Activated T-helper 1 cell treated with anti-CD3 and anti-CD28 coated beads, Interleukin-12 subunit alpha, Interleukin-12 subunit beta, Interleukin-2, Interleukin-4 antibody, amounts not matched to agents 30 ng/mL and 10 ng/mL and 1 ng/mL, durations not matched to agents 14 hours and 24 hours and 36 hours (primary cell): ENCODE measurements around the gene IL4I1. TPM values are rescaled to one million over a fixed set of nuclear protein-coding genes. Genes with fewer than 3 reads are reported as not detected.

Source experiments
- DNase-seq: peaks from one replicate; pipeline ENCODE4 v3.0.0; 2021; ENCODE audit warnings: low spot score
- H3K27ac Mint-ChIP-seq: one replicate; pipeline ENCODE4 v1.8.0; 2021; ENCODE audit warnings: mild to moderate bottlenecking, mixed read lengths
- H3K27me3 Mint-ChIP-seq: one replicate; pipeline ENCODE4 v1.8.0; 2022; ENCODE audit warnings: mild to moderate bottlenecking, moderate library complexity, mixed read lengths; ENCODE audit not compliant: insufficient read depth
- H3K36me3 Mint-ChIP-seq: one replicate; pipeline ENCODE4 v1.8.0; 2021; ENCODE audit warnings: low read depth, mixed read lengths
- H3K4me1 Mint-ChIP-seq: one replicate; pipeline ENCODE4 v1.8.0; 2021; ENCODE audit warnings: low read depth, mixed read lengths
- H3K4me3 Mint-ChIP-seq: one replicate; pipeline ENCODE4 v1.8.0; 2021; ENCODE audit warnings: mild to moderate bottlenecking, moderate library complexity, mixed read lengths
- H3K9me3 Mint-ChIP-seq: one replicate; pipeline ENCODE4 v1.8.0; 2021; ENCODE audit warnings: mixed read lengths
- intact Hi-C: fragments of 100-400 bp; cut with micrococcal nuclease; formaldehyde crosslinking; loops from one replicate; pipeline ENCODE4 v1.15.1; 2024
- total RNA-seq: library from RNA; stranded (reverse); gene quantifications from 2 replicates; pipeline ENCODE4 v1.2.3, GENCODE V29; 2022

Gene IL4I1
- total RNA-seq, 1 donor from 2014 or later, result 50.0 TPM

DNA sequence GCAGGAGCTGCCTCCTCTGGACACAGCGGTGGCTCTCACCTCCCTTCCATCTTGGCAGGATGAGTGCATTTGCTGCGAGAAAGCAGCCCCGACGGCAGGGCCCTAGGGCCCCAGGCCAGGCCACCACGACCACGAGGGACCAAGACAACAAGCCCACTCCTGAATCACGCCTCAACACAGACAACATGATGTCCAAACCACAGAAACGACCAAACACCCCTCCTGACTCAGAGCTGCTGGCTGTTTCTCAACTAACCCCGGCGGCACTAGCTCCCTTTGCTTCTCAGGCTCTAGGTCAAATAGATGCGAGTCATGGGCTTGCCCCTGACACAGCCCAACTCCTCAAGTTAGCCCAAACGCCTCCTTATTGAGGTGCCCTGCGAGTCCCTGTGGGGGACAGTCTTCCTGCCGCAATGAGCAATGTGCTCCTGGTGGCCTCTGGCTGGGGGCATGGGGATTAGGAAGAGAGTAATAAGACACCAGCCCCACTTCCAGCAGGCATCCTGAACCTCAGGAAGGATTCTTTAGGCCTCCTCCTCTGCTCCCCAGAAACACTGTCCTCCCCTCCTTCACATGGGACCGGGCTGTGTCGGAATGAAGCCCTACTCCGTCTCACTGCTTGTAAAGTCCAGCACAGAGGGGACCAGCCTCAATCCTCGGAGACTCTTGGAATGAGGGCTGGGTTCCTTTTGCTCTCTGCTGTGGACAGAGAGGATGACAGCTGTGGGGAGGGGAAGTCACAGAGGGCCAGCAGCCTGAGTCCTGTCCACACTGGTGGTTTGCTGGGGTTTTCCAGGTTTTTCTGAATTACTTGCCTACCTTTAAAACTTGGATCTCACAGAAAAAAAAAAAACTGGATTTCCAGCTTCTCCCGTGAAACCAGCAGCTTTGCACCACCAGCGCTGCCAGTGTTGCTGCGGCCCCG lies 25.4 kb upstream of the IL4I1 start:
- peak overlapping the region; percentile 63 for H3K27ac Mint-ChIP-seq
- intact Hi-C loops, result no loop called here

GRCh38 chr19:49920624-49921363 lies 24.1 kb upstream of the IL4I1 start:
- H3K27ac Mint-ChIP-seq, result no peak overlapping the region
- H3K36me3 Mint-ChIP-seq, result peaks cover 57% of the 10 kb centered on the region

More for the DNA sequence above, 25.4 kb upstream of the IL4I1 start:
- no peaks in the 10 kb centered on the region for H3K9me3 Mint-ChIP-seq
- peaks cover 39% of the 10 kb centered on the region for H3K4me1 Mint-ChIP-seq
- H3K27me3 Mint-ChIP-seq, result no peaks in the 10 kb centered on the region
- H3K4me3 Mint-ChIP-seq, result no peak overlapping the region
- no peak for DNase-seq
- H3K36me3 Mint-ChIP-seq, result peaks cover 56% of the 10 kb centered on the region

DNA sequence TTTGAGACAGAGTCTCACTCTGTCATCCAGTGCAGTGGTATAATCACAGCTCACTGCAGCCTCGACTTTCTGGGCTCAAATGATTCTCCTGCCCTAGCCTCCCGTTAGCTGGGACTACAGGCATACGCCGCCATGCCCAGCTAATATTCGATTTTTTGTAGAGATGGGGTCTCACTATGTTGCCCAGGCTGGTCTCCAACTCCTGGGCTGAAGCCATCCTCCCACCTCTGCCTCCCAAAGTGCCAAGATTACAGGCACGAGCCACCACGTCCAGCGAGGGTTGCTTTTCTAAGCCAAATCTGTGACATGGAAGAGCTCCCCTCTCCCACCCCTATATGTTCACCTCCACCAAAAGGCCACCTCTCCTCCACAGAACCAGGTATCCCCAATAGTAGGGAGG lies 21.4 kb upstream of the IL4I1 start:
- Mint-ChIP-seq H3K27me3 (no peaks in the 10 kb centered on the region), H3K4me3 (no peak overlapping the region), H3K27ac (peak overlapping the region; percentile 12), H3K36me3 (peaks cover 61% of the 10 kb centered on the region), H3K4me1 (peaks cover 49% of the 10 kb centered on the region), H3K9me3 (no peaks in the 10 kb centered on the region)
- intact Hi-C loops, result no loop called here
- DNase-seq, result no peak

More at GRCh38 chr19:49920624-49921363, 24.1 kb upstream of the IL4I1 start:
- intact Hi-C loops, result no loop called here
- Mint-ChIP-seq H3K4me3 (no peak overlapping the region), H3K9me3 (no peaks in the 10 kb centered on the region), H3K4me1 (peaks cover 40% of the 10 kb centered on the region), H3K27me3 (no peaks in the 10 kb centered on the region)
- no peak for DNase-seq

DNA sequence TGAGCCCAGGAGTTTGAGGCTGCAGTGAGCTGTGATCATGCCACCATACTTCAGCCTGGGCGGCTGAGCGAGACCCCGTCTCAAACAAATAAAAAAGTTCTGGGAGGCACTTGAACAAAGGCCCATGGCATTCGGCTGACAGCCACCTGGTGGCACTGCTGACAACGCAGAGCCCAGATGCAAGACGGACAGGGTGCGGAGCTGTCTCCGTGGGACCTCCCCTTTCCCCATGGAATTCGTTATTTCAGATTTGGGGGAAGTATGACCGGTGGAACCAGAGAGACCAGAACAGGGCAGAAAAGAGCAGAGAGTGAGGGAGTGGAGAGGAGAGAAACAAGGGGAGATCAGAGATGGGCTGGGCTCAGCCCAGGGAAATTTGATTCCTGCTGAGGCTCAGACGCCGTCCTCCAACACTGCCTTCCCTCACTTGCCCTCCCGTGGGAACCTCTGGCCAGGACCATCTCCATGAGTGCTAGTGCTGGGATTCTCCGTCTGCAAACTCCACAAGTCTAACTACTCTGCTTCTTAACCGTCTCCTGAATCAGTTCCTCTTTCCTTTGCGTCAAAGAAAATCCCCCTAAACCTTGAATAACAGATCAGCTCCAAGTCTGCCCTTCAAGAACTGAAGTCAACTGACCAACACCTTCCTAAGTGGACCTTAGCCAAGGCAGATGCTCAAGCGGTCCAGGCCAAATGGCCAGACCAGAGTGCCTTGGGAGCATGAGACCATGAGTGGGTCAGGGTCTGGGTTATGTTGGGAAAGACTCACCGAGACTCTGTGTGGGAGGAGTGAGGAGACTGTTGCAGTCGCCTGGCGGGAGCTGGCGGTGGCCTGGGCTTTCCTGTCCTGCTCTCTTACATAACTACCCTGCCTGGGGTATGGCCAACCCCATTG lies 20.4 kb upstream of the IL4I1 start:
- peak overlapping the region; percentile 74 for H3K27ac Mint-ChIP-seq
- H3K4me1 Mint-ChIP-seq, result peaks cover 50% of the 10 kb centered on the region
- H3K9me3 Mint-ChIP-seq, result no peaks in the 10 kb centered on the region
- no peak overlapping the region for H3K4me3 Mint-ChIP-seq
- H3K27me3 Mint-ChIP-seq, result no peaks in the 10 kb centered on the region
- DNase-seq, result no peak
- H3K36me3 Mint-ChIP-seq, result peaks cover 63% of the 10 kb centered on the region
- intact Hi-C loops, result no loop called here

DNA sequence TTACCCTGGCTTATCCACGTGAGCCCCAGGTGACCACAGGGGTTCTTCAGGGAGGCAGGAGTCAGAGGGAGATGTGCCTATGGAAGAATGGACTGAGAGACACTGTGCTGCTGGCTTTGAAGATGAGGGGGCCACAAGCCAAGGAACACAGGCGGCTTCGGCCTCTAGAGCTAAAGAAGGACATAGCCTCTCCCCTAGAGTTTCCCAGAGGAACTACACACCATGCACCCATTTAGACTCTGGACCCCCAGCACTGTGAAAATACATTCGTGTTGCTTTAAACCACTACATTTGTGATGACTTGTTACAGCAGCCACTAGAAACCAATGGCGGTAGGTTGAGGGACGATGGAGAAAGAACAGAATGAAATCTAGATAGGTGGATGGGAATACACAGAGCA lies 18.6 kb upstream of the IL4I1 start:
- peaks cover 56% of the 10 kb centered on the region for H3K36me3 Mint-ChIP-seq
- no peak for DNase-seq
- H3K4me3 Mint-ChIP-seq, result no peak overlapping the region
- no peaks in the 10 kb centered on the region for H3K27me3 Mint-ChIP-seq
- intact Hi-C loops, result no loop called here
- H3K27ac Mint-ChIP-seq, result peak overlapping the region; percentile 83
- no peaks in the 10 kb centered on the region for H3K9me3 Mint-ChIP-seq
- H3K4me1 Mint-ChIP-seq, result peaks cover 60% of the 10 kb centered on the region

DNA sequence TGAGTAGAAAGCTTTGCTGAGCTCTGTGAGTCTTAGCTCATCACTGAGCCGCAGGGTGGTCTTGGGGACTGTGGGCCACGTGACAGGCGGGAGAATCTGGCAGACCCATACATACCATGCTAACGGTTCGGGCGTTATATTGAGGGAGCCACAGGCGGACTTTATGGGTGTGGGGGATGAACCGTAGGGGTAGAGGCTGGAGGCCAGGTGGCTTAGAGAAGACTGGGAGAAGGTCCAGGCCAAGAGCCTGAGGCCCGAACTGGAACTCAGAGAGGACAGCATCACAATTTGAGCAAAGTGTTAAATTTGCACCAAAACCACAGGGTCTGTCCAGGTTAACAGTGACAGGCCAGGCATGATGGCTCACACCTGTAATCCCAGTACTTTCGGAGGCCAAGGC lies 17.0 kb upstream of the IL4I1 start:
- Mint-ChIP-seq H3K9me3 (no peaks in the 10 kb centered on the region), H3K36me3 (peaks cover 54% of the 10 kb centered on the region), H3K27me3 (no peaks in the 10 kb centered on the region), H3K4me3 (no peak overlapping the region), H3K4me1 (peaks cover 54% of the 10 kb centered on the region), H3K27ac (peak overlapping the region; percentile 96)
- no peak for DNase-seq
- intact Hi-C loops, result no loop called here

- Mint-ChIP-seq H3K4me3 (peak overlapping the region; percentile 45), H3K27me3 (no peaks in the 10 kb centered on the region), H3K4me1 (peaks cover 59% of the 10 kb centered on the region), H3K27ac (peak overlapping the region; percentile 96), H3K9me3 (no peaks in the 10 kb centered on the region), H3K36me3 (peaks cover 54% of the 10 kb centered on the region)
- DNase-seq, result no peak
- intact Hi-C loops, result no loop called here
These were observed 16.4 kb upstream of the IL4I1 start for GRCh38 chr19:49912965-49913685.

DNA sequence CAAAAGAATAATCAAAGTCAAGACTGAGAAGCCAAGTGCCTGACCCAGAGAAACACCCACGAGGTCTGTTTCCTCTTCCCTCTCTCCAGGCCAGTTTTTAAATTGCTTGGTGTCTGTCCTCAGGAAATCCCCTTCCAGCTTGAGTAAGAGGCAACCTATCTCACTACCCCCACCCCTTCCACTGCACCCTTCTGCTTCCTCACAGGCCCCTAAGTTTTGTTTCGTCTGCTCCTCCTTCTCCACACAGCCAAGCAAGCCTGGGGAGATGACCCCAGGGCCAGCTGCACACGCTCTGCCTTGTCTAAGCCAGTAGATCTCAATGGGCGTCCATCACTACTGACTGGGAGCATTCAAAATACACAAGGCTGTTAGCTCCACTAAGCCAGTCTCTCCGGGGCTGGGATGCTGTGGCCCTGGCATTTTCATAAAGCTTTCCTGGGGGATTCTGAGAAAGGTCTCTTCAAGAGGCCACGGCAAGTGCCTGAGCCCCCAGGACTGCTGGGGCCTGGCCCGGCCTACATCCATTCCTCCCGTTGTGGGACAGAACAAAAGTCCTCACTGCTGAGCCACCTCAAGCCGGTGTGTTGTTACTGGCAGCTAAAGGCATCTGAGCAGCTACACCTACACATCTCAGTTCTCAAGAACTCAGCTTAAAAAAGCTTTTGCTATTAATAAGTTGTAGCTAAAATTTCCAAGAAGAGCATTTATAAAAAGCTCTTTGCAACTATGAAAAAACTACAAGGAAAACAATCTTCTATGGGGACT lies 14.9 kb upstream of the IL4I1 start:
- peaks cover 59% of the 10 kb centered on the region for H3K36me3 Mint-ChIP-seq
- no peaks in the 10 kb centered on the region for H3K9me3 Mint-ChIP-seq
- no peaks in the 10 kb centered on the region for H3K27me3 Mint-ChIP-seq
- peaks cover 63% of the 10 kb centered on the region for H3K4me1 Mint-ChIP-seq
- no peak for DNase-seq
- intact Hi-C loops, result loop anchor here (1.0 kb wide), 3 partner anchors 14 to 34 kb away; partner anchors contain the start of genes AKT1S1, ATF5, NUP62 and TBC1D17
- peak overlapping the region; percentile 96 for H3K27ac Mint-ChIP-seq
- peak overlapping the region; percentile 75 for H3K4me3 Mint-ChIP-seq

GRCh38 chr19:49910179-49910578 lies 13.5 kb upstream of the IL4I1 start:
- no peak for DNase-seq
- H3K4me1 Mint-ChIP-seq, result peaks cover 59% of the 10 kb centered on the region
- H3K27me3 Mint-ChIP-seq, result no peaks in the 10 kb centered on the region
- H3K36me3 Mint-ChIP-seq, result peaks cover 61% of the 10 kb centered on the region
- H3K9me3 Mint-ChIP-seq, result no peaks in the 10 kb centered on the region
- H3K27ac Mint-ChIP-seq, result peak overlapping the region; percentile 96
- no peak overlapping the region for H3K4me3 Mint-ChIP-seq
- intact Hi-C loops, result no loop called here

DNA sequence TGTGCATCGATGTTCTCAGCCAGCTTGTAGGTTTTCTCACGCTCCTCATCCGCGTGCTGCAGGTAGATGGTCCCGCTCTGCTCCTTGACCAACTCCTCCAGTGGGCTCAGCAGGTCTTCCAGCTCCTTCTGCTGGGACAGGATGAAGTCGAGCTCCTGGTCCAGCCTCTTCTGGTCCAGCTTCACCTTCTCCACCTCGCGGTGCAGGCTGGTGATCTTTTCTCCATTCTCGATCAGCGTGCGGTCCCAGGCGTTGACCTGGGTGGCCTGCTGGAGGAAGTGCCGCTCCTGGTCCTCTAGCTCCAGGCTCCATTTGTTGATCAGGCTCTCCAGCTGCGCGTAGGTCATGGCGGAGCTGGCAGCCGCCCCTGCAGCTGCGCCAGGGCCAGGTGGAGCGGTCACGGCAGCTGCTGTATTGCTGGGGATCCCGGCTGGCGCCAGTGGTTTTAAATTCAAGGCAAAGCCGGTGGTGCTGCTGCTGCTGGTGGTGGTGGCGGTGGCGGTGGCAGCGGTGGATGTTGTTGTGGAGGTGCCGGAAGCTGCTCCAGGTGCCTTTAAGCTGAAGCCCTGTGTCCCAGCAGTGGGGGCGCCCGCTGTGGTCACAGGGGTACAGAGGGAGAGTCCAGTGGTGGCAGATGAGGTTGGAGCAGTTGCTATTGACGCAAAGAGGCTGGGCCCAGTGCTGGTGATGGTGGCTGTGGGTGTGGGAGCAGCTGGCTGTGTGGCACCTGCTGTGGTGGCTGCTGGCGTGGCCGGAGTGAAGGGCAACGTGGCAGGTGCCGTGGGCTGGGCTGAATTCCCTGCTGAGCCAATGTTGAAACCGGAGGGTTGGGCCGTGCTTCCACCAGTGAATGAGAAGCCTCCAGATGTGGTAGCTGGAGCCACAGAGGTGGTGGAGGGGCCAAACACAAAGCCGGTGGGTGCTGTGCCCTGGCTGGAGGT lies 12.1 kb upstream of the IL4I1 start:
- peaks cover 52% of the 10 kb centered on the region for H3K36me3 Mint-ChIP-seq
- peaks cover 58% of the 10 kb centered on the region for H3K4me1 Mint-ChIP-seq
- H3K9me3 Mint-ChIP-seq, result no peaks in the 10 kb centered on the region
- intact Hi-C loops, result no loop called here
- H3K4me3 Mint-ChIP-seq, result no peak overlapping the region
- H3K27ac Mint-ChIP-seq, result no peak overlapping the region
- H3K27me3 Mint-ChIP-seq, result no peaks in the 10 kb centered on the region
- no peak for DNase-seq
